Stimulated activated naive CD8-positive, alpha-beta T cell treated with anti-CD3 and anti-CD28 coated beads, Interleukin-15, Interleukin-2, amounts not matched to agents 100 ng/mL and 50 ng/mL, for 24 hours (primary cell): ENCODE measurements around the gene SLC31A1.
"Not testable (repeated sequence)": the region's sequence is repeated elsewhere in the genome, so short reads cannot be mapped to it uniquely, and the experiment has no call there.

Experiments used
- H3K27ac Mint-ChIP-seq: one replicate; pipeline ENCODE4 v1.8.0; 2021; ENCODE audit warnings: mild to moderate bottlenecking, mixed read lengths
- H3K27me3 Mint-ChIP-seq: one replicate; pipeline ENCODE4 v1.8.0; 2021; ENCODE audit warnings: mixed read lengths
- H3K36me3 Mint-ChIP-seq: one replicate; pipeline ENCODE4 v1.8.0; 2021; ENCODE audit warnings: low read depth, mixed read lengths
- H3K4me1 Mint-ChIP-seq: one replicate; pipeline ENCODE4 v1.8.0; 2021; ENCODE audit warnings: low read depth, mixed read lengths
- H3K4me3 Mint-ChIP-seq: one replicate; pipeline ENCODE4 v1.8.0; 2021; ENCODE audit warnings: mild to moderate bottlenecking, mixed read lengths
- H3K9me3 Mint-ChIP-seq: one replicate; pipeline ENCODE4 v1.8.0; 2021; ENCODE audit warnings: mixed read lengths

The SLC31A1 gene

DNA sequence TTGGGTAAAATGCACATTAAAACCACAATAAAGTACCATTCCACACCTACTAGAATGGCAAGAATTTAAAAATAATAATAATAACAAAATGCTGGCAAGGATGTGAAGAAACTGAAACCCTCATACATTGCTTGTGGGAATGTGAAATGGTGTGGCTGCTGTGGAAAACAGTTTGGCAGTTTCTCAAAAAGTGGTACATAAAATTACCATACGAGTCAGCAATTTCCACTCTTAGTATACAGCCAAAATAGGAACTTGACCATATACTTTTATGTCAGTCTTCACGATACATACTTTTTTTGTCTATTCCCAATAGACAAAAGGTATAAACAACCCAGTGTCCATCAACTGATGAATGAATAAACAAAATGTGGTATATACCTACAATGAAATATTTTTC is 15.9 kb upstream of the SLC31A1 start:
- Mint-ChIP-seq H3K9me3 (no peaks in the 10 kb centered on the region), H3K4me1 (peaks cover 4% of the 10 kb centered on the region), H3K4me3 (no peak overlapping the region), H3K27me3 (no peaks in the 10 kb centered on the region), H3K27ac (no peak overlapping the region), H3K36me3 (peaks cover 72% of the 10 kb centered on the region)

DNA sequence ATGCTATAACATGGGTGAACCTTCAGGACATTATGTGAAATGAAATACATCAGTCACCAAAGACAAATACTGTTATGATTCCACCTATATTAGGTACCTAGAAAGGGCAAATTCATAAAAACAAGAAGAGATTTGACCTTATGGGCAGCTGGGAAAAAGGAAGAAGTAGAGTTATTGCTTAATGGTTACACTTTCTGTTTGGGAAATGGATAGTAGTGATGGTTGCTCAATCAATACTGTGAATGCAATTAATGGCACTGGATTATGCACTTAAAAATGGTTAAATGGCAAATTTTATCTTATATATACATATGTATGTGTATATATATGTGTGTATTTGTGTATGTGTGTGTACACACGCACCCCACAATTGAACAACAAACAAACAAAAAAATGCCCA is 15.5 kb upstream of the SLC31A1 start:
- Mint-ChIP-seq H3K4me3 (no peak overlapping the region), H3K9me3 (no peaks in the 10 kb centered on the region), H3K27me3 (no peaks in the 10 kb centered on the region), H3K36me3 (peaks cover 77% of the 10 kb centered on the region), H3K27ac (no peak overlapping the region), H3K4me1 (peaks cover 4% of the 10 kb centered on the region)

DNA sequence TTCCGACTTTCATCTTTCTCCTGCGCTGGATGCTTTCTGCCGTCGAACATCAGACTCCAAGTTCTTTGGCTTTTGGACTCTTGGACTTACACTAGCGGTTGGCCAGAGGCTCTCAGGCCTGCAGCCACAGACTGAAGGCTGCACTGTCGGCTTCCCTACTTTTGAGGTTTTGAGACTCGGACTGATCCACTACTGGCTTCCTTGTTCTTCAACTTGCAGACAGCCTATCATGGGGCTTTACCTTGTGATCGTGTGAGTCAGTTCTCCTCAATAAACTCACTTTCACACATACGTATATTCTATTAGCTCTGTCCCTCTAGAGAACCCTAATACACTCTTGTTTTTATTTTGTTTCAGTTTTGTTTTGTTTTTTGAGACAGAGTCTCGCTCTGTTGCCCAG is 10.5 kb upstream of the SLC31A1 start:
- peaks cover 10% of the 10 kb centered on the region for H3K4me1 Mint-ChIP-seq
- H3K27ac Mint-ChIP-seq, result no peak overlapping the region
- H3K36me3 Mint-ChIP-seq, result peaks cover 65% of the 10 kb centered on the region
- no peaks in the 10 kb centered on the region for H3K9me3 Mint-ChIP-seq
- no peaks in the 10 kb centered on the region for H3K27me3 Mint-ChIP-seq
- H3K4me3 Mint-ChIP-seq, result no peak overlapping the region

DNA sequence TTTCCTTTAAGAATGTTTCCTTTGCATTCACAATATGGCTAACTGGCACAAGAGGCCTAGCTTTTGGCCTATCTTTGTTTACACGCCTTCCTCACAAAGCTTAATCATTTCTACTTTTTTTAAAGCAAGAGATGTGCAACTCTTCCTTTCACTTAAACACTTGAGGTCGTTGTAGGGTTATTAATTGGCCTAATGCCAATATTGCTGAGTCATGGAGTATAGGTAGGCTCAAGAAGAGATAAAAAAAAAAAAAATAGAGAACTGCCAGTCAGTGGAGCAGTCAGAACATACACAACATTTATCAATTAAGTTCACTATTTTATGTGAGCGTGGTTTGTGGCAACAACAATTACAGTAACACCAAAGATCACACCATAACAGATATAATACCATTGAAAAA is 6.2 kb upstream of the SLC31A1 start:
- peaks cover 36% of the 10 kb centered on the region for H3K4me1 Mint-ChIP-seq
- H3K4me3 Mint-ChIP-seq, result no peak overlapping the region
- peak overlapping the region; percentile 57 for H3K27ac Mint-ChIP-seq
- H3K36me3 Mint-ChIP-seq, result peaks cover 44% of the 10 kb centered on the region
- H3K27me3 Mint-ChIP-seq, result no peaks in the 10 kb centered on the region
- H3K9me3 Mint-ChIP-seq, result no peaks in the 10 kb centered on the region

DNA sequence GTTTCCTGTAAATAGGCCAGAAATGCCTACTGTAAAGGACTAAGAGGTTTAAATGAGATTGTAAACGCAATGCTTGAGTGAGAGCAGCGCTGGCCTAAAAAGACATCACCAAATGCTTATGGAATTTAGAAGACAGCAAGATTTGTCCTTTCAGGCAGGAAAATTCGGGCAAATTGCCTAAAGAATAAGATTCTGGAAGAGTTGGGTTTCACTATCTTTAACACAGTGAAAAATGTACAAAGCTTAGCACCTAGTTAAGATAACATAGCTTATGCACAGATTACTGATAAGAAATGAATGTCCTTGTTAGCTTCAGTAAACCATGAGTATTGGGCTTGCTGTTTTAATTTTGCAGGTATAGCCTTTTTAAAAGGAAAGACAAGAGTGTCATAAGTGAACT is 4.9 kb upstream of the SLC31A1 start:
- Mint-ChIP-seq H3K27me3 (no peaks in the 10 kb centered on the region), H3K4me3 (no peak overlapping the region), H3K36me3 (peaks cover 33% of the 10 kb centered on the region), H3K4me1 (peaks cover 39% of the 10 kb centered on the region), H3K9me3 (no peaks in the 10 kb centered on the region), H3K27ac (no peak overlapping the region)

DNA sequence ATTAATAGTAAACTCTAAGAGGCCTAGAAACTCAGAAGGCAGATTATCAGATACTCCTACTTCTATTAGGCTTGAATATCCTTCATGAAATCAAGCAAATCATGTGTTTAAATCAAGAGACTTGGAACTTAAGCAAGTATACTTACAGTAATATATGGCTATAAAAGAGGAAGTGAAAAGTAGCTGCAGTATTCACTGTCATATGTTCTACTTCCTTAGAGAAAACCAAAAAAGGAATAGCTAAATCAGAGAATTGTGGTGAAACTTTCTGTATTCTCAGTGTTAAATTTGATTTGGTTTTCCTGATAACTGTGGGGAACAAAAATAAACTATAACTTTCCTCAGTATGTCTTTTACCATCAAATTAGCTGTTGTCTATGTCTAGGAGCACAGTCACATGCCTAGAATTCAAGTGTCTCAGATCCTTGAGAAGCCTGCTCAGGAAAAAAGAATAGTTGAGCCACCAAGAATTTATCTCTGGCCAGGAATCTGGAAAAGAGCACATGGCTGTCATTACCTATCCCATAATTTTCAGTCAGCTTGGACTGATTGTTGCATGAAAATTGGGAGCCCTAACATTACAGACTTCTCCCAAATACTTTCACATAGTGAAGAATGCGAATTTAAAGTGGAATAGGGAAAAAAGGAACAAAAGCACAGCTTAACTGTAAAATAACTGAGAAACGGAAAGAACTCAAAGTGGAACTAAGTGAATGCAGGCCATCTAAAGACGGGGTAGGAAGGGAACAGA is 2.0 kb upstream of the SLC31A1 start:
- peaks cover 21% of the 10 kb centered on the region for H3K36me3 Mint-ChIP-seq
- peaks cover 55% of the 10 kb centered on the region for H3K4me1 Mint-ChIP-seq
- peak overlapping the region; percentile 98 for H3K4me3 Mint-ChIP-seq
- peak overlapping the region; percentile 96 for H3K27ac Mint-ChIP-seq
- no peaks in the 10 kb centered on the region for H3K27me3 Mint-ChIP-seq
- no peaks in the 10 kb centered on the region for H3K9me3 Mint-ChIP-seq

DNA sequence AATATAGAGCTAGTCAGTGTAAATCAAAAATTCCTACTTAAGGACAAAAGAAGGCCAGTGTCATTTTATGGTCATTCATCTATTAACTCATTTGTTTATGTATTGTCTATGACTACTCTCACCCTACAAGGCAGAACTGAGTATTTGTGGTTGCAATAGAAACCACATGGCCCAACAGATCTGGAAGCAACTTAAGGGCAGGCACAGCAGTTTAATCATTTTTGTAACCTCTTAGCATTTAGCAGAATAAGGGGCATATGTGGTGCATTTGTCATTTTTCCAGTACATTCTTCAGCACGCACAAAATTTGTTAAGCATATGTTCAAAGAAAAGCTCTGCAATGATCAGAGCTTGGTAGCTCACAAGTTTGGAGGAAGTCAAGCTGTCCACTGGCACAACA is 1.4 kb upstream of the SLC31A1 start:
- H3K27me3 Mint-ChIP-seq, result no peaks in the 10 kb centered on the region
- H3K4me3 Mint-ChIP-seq, result peak overlapping the region; percentile 98
- H3K9me3 Mint-ChIP-seq, result no peaks in the 10 kb centered on the region
- peak overlapping the region; percentile 96 for H3K27ac Mint-ChIP-seq
- peaks cover 15% of the 10 kb centered on the region for H3K36me3 Mint-ChIP-seq
- peaks cover 53% of the 10 kb centered on the region for H3K4me1 Mint-ChIP-seq

DNA sequence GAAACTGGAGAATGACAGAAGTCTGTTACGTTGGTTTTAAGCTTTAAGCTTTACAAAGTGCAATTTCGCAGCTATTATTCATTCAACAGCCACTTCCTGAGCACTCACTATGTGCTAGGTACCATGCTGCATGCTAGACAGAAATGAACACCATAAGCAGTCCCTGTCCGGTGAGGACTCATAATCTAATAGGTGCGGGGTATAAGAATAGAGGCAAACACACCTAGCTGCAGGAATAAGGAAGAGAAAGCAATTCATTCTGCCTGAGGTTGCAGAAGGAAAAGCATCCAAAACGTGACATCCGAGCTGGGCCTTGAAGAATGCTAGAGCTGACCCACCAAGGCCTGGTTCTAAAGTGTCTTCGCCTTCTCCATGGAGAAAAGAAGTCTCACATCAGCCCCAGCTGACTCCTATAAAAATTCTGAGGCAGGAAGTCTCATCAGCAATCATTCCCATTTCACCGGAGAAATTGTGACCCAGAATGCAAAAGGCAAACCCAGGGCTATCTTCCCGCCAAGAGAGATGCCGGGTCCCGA is 809 bp upstream of the SLC31A1 start:
- H3K4me3 Mint-ChIP-seq, result peak overlapping the region; percentile 98
- peak overlapping the region; percentile 96 for H3K27ac Mint-ChIP-seq
- no peaks in the 10 kb centered on the region for H3K9me3 Mint-ChIP-seq
- no peaks in the 10 kb centered on the region for H3K27me3 Mint-ChIP-seq
- H3K36me3 Mint-ChIP-seq, result peaks cover 12% of the 10 kb centered on the region
- peaks cover 49% of the 10 kb centered on the region for H3K4me1 Mint-ChIP-seq

DNA sequence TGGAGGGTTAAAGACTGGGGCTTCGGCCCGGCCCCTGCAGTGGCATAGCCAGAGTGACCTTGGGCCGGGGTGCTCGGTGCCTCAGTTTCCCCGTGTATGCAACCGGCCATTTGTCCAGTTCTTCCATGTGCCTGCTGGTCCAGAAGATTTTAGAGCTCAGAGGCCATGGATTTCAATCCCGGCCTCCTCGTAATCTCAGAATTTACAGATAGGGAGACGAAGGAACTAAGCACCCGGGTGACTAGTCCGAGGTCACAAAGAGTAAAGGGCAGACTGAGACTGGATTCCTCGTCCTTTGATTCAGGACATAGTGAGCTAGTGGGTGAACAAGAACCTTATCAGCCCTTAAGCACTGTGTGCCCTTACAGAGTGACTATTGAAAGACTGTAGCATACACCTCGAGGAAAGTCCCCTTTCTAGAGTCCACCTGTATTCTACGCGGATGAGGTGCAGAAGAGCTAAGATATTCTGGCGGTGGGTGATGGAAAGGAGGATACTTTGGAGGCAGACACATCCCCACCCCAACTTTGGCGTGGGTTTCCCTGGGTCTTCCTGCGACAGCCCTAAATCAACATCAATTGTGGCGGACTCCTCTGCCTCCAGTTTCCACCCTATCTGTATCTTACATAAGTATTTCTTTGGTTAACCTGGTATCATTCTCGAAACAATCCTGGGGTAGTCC is 597 bp downstream of the SLC31A1 start:
- H3K36me3 Mint-ChIP-seq, result peaks cover 15% of the 10 kb centered on the region

DNA sequence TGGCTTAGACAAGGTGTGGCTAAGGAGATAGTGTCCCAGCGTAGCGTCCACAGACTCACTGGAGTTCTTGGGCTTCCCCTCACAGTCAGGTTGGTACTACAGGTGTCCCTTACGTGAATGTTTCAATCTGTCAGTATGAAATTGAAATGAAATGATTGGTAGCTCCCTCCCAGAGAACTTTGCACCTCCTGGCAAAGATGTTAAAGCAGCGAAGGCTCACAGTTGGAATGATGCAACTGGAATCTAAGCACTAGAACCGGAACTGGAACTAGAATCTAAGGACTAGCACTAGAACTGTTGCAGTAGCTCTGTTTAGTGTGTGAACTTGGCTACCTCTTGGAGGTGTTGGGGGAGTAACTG is 1.1 kb downstream of the SLC31A1 start:
- Mint-ChIP-seq H3K27ac (peak overlapping the region; percentile 96), H3K27me3 (no peaks in the 10 kb centered on the region), H3K36me3 (peaks cover 15% of the 10 kb centered on the region), H3K4me3 (peak overlapping the region; percentile 98), H3K9me3 (no peaks in the 10 kb centered on the region), H3K4me1 (peaks cover 42% of the 10 kb centered on the region)

More for the DNA sequence above, 597 bp downstream of the SLC31A1 start:
- H3K9me3 Mint-ChIP-seq, result no peaks in the 10 kb centered on the region
- H3K4me1 Mint-ChIP-seq, result peaks cover 44% of the 10 kb centered on the region
- no peaks in the 10 kb centered on the region for H3K27me3 Mint-ChIP-seq
- H3K27ac Mint-ChIP-seq, result peak overlapping the region; percentile 96
- H3K4me3 Mint-ChIP-seq, result peak overlapping the region; percentile 98

DNA sequence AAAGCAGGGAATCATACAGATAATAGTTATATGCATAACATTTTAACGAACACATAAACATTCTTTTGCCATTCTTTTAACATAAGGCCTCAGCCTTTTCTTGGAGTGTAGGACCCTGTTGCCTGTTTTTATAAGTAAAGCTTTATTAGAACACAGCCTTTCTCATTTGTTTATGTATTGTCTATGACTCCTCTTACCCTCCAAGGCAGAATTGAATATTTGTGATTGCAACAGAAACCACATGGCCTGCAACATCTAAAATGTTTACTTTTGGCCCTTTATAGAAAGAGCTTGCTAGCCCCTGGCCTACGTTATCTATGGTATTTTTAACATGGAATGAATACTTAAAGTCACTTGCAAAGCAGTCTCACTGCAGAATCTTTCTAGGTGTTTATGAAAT is 2.6 kb downstream of the SLC31A1 start:
- no peak overlapping the region for H3K4me3 Mint-ChIP-seq
- H3K36me3 Mint-ChIP-seq, result peaks cover 17% of the 10 kb centered on the region
- H3K9me3 Mint-ChIP-seq, result no peaks in the 10 kb centered on the region
- no peaks in the 10 kb centered on the region for H3K27me3 Mint-ChIP-seq
- H3K27ac Mint-ChIP-seq, result no peak overlapping the region
- peaks cover 39% of the 10 kb centered on the region for H3K4me1 Mint-ChIP-seq

DNA sequence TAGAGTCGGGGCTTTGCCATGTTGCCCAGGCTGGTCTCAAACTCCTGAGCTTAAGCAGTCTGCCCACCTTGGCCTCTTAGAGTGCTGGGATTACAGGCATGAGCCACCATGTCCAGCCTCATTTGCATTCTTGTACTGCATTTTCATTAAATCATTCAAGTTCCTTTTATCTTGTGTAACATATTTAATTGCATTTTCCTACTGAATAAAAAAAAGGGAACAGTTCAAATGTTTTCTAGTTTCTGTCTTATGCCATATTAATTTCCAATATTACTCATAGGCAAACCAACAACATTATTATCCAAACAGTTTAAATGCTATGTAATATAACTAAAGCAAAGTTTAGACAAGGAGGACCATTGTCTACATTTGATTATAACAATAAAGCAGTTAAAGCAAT is 6.1 kb downstream of the SLC31A1 start:
- Mint-ChIP-seq H3K36me3 (peaks cover 16% of the 10 kb centered on the region), H3K27me3 (no peaks in the 10 kb centered on the region), H3K4me3 (no peak overlapping the region), H3K4me1 (peaks cover 23% of the 10 kb centered on the region), H3K9me3 (no peaks in the 10 kb centered on the region), H3K27ac (no peak overlapping the region)

DNA sequence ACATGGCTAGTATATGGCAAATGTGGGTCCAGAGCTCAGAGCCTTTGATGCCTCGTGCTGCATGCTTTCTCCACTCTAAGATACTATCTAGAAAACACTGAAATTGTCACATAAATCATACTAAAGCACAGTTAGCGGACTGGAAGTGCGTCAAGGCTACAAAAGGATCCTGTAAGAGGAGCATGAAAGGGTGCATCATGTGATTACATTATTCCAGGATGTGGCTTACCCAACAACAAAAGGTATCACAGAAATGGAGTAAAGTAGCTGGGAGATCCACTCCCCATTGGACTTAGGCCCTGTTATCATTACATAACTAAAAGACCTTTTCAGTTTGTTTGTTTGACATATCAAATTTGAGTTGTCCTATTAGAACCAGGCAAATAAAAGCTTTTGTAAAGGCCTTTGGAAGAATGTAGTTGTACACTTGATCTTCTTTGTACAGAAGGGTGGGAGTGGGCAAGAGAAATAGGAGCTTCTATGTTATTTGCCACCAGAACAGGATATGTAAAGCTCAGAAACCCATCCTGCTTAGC is 6.9 kb downstream of the SLC31A1 start:
- H3K27me3 Mint-ChIP-seq, result no peaks in the 10 kb centered on the region
- H3K4me3 Mint-ChIP-seq, result no peak overlapping the region
- H3K27ac Mint-ChIP-seq, result no peak overlapping the region
- H3K4me1 Mint-ChIP-seq, result peaks cover 23% of the 10 kb centered on the region
- H3K36me3 Mint-ChIP-seq, result peaks cover 16% of the 10 kb centered on the region
- H3K9me3 Mint-ChIP-seq, result no peaks in the 10 kb centered on the region

DNA sequence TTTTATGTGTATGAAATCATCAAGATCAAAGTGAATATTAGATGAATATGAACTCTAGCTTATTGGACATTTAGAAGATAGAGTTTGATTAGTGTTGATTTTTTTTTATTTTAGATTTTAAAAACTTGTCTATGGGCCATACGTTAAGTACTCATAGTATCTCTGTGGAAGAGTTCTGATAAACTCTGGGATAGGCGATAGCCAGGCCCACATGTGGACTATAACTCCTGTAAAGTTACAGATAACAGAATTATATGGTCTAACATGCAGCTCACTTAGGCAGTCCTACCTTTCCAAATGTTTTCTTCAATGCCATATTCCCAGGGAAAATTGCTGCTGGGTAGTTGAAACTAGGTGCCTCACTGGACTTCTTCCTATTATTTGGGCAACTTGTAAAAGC is 10.4 kb downstream of the SLC31A1 start:
- H3K36me3 Mint-ChIP-seq, result peaks cover 13% of the 10 kb centered on the region
- H3K4me1 Mint-ChIP-seq, result peaks cover 26% of the 10 kb centered on the region
- H3K27ac Mint-ChIP-seq, result no peak overlapping the region
- no peaks in the 10 kb centered on the region for H3K9me3 Mint-ChIP-seq
- H3K4me3 Mint-ChIP-seq, result no peak overlapping the region
- H3K27me3 Mint-ChIP-seq, result no peaks in the 10 kb centered on the region

DNA sequence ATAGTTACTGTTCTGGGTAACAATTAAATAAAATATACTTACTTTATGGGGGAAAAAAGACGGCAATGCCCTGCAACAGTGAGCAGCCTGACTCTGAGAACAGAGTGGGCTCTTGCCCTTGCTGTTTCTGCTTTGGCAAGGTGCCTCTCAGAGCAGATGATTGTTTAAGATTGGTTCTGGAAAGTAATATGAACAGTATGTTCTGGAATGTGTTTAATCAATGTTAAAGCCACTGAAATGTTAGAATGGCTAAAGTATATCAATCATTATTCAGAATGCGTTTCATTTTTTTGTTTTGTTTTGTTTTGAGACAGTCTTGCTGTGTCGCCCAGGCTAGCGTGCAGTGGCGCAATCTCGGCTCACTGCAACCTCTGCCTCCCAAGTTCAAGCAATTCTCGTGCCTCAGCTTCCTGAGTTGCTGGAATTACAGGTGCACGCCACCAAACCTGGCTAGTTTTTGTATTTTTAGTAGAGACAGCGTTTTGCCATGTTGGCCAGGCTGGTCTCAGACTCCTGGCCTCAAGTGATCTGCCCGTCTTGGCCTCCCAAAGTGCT is 14.4 kb downstream of the SLC31A1 start:
- H3K27ac Mint-ChIP-seq, H3K27me3 Mint-ChIP-seq, H3K4me3 Mint-ChIP-seq, H3K9me3 Mint-ChIP-seq, H3K36me3 Mint-ChIP-seq: not testable (repeated sequence)
- H3K4me1 Mint-ChIP-seq, result peaks cover 18% of the 10 kb centered on the region
